Activated T-helper 9 cell treated with anti-CD3 and anti-CD28 coated beads, Interleukin-2, amount 50 U/mL, for 16 hours (primary cell): ENCODE data around the gene FASTKD2.

Experiments
- DNase-seq: peaks from one replicate; pipeline ENCODE4 v3.0.0-alpha.2; 2020; ENCODE audit warnings: low read depth

The FASTKD2 gene

GRCh38 chr2:206838690-206839089 lies 73.3 kb downstream of the FASTKD2 start:
- no peak for DNase-seq

GRCh38 chr2:206840999-206841398 lies 75.6 kb downstream of the FASTKD2 start:
- DNase-seq, result no peak
